Neural progenitor cell (in vitro differentiated cells): ENCODE measurements around the gene SLC5A2.

ENCODE experiments used
- EZH2 ChIP-seq: fragments of 200-600 bp; sonication (generic); IDR thresholded peaks from 2 replicates; pipeline ENCODE4 v1.6.1; 2017; ENCODE audit warnings: antibody characterized with exemption, mild to moderate bottlenecking, moderate library complexity
- TF ChIP-seq, protein P1 (sequence below): fragments of 200-600 bp; sonication (generic); IDR thresholded peaks from 2 replicates; pipeline ENCODE4 v1.5.1; 2017; ENCODE audit warnings: antibody characterized with exemption, mild to moderate bottlenecking

DNA sequence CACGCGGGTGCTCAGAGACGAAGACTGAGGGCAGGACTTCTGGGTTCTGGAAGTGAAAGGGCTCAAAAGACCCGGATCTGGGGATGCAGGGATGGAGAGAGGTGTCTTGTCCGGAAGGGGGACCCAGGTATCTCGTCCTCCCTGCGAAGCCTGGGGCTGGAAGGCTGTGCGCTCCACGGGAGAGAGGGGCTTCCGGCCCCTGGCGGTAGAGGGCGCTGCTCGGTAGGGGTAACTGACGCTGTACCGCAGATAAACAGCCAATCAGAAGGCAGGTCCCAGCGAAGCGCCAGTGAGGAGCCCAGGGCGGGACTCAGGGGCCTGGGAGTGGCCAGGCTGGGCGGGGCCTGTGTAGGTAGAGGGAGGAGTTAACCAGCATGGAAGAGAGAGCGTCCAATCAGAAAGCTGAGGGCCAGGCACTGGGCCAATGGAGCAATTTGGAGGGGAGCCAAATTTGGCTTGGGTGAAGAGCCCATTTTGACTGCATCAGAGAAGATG is 10.2 kb upstream of the SLC5A2 start:
- TF ChIP-seq, protein P1, sequence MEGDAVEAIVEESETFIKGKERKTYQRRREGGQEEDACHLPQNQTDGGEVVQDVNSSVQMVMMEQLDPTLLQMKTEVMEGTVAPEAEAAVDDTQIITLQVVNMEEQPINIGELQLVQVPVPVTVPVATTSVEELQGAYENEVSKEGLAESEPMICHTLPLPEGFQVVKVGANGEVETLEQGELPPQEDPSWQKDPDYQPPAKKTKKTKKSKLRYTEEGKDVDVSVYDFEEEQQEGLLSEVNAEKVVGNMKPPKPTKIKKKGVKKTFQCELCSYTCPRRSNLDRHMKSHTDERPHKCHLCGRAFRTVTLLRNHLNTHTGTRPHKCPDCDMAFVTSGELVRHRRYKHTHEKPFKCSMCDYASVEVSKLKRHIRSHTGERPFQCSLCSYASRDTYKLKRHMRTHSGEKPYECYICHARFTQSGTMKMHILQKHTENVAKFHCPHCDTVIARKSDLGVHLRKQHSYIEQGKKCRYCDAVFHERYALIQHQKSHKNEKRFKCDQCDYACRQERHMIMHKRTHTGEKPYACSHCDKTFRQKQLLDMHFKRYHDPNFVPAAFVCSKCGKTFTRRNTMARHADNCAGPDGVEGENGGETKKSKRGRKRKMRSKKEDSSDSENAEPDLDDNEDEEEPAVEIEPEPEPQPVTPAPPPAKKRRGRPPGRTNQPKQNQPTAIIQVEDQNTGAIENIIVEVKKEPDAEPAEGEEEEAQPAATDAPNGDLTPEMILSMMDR = peak; percentile 59
- no peak for TF ChIP-seq EZH2
